Right lobe of liver (tissue), 6 donors: ENCODE results near the gene DHODH. TPM values are rescaled to one million over a fixed set of nuclear protein-coding genes. Genes with fewer than 3 reads are reported as not detected.

Source experiments
- ATAC-seq, 4 donors: fragments of 200-7000 bp; cut with Tn5 transposase; one replicate each; pipeline ENCODE4 v1.9.1; 2020; ENCODE audit warnings: mild to moderate bottlenecking in 4 of 4, moderate library complexity in 4 of 4
- DNase-seq, 3 donors: peaks; one replicate each; pipeline ENCODE4 v3.0.0-alpha.2; 2020
- H3K27ac ChIP-seq, 3 donors: fragments of 200-600 bp; one replicate each; pipeline ENCODE4 v1.8.0; 2022
- H3K27me3 ChIP-seq, 2 donors: fragments of 200-600 bp; one replicate each; pipeline ENCODE4 v1.8.0; 2022
- H3K36me3 ChIP-seq, 4 donors: fragments of 200-600 bp; sonication (generic) in 1 of 4; one replicate each; pipeline versions ENCODE4 v1.5.1 to v1.8.0; 2017 to 2022; ENCODE audit warnings: control low read depth in 1 of 4
- H3K4me1 ChIP-seq, 4 donors: fragments of 200-600 bp; sonication (generic) in 1 of 4; one replicate each; pipeline versions ENCODE4 v1.5.1 to v1.8.0; 2017 to 2022; ENCODE audit warnings: control low read depth in 1 of 4
- H3K4me3 ChIP-seq, 3 donors: fragments of 200-600 bp; one replicate each; pipeline ENCODE4 v1.8.0; 2022
- H3K9me3 ChIP-seq, 4 donors: fragments of 200-600 bp; sonication (generic) in 1 of 4; one replicate each; pipeline versions ENCODE4 v1.5.1 to v1.8.0; 2017 to 2022; ENCODE audit warnings: control low read depth in 1 of 4
- POLR2A ChIP-seq: fragments of 450-650 bp; IDR thresholded peaks from one replicate; pipeline ENCODE4 v1.6.1; 2017; ENCODE audit warnings: antibody characterized with exemption, mild to moderate bottlenecking
- WGBS: methylation state at CpG from one replicate; pipeline ENCODE4 v1.1.6; 2018; ENCODE audit warnings: low coverage, low lambda C conversion rate; ENCODE audit not compliant: insufficient coverage; ENCODE audit errors: missing lambda C conversion rate; 5-methylcytosine and 5-hydroxymethylcytosine counted together
- intact Hi-C, 2 donors: fragments of 100-400 bp; cut with DNase I; formaldehyde crosslinking; loops; one replicate each; pipeline versions ENCODE4 v1.11.2 to v1.14.1; 2022
- total RNA-seq, 6 experiments: library from RNA; depleted of rRNA in 2 of 6; stranded (reverse); fragments of >200 nt in 2 of 6; fragmentation: NEBNext Ultra II Directional in 3 of 6; extraction: Animal tissue kit (Norgen Biotek cat#: 25700) in 3 of 6; gene quantifications; one replicate each; pipeline versions ENCODE4 v1.1.0 to v1.2.4, GENCODE V29; 2016 to 2023
- TF ChIP-seq, protein P1 (sequence below), 4 donors: fragments of 200-600 bp in 3 of 4; fragments of 450-650 bp in 1 of 4; IDR thresholded peaks; one replicate each; pipeline versions ENCODE4 v1.5.1 to v1.8.0; 2016 to 2022; ENCODE audit warnings: antibody characterized with exemption in 4 of 4, mild to moderate bottlenecking in 2 of 4
- donor health status: DM: no; HTN: yes; CAD: no.
- donor health status: DM: no; HTN: no; CAD: no.
- donor health status: DM: no; HTN: no; CAD: no.
- donor health status: DM: no; HTN: yes; CAD: no.
- donor health status: DM: no; HTN: yes; CAD: no.

The DHODH gene
- total RNA-seq, 6 experiments from 2014 or later: 26.7 to 108 (median 74.6) TPM

GRCh38 chr16:72027669-72028378 lies 19.3 kb downstream of the DHODH start:
- ATAC-seq (peak; percentile 36 to 55 (median 46)), DNase-seq (peak in 1 of 3 donors; percentile 66)
- peaks cover 0 to 75% (median 32%) of the 10 kb centered on the region in 4 donors for H3K4me1 ChIP-seq
- H3K9me3 ChIP-seq: no peaks in the 10 kb centered on the region
- H3K4me3 ChIP-seq: no peak overlapping the region
- no peaks in the 10 kb centered on the region for H3K27me3 ChIP-seq
- peaks cover 0 to 24% (median 10%) of the 10 kb centered on the region in 4 donors for H3K36me3 ChIP-seq
- peak overlapping the region; percentile 47 to 83 (median 72) for H3K27ac ChIP-seq
- intact Hi-C loops: no loop called here
- peak; percentile 12 for TF ChIP-seq POLR2A
- TF ChIP-seq, protein P1, sequence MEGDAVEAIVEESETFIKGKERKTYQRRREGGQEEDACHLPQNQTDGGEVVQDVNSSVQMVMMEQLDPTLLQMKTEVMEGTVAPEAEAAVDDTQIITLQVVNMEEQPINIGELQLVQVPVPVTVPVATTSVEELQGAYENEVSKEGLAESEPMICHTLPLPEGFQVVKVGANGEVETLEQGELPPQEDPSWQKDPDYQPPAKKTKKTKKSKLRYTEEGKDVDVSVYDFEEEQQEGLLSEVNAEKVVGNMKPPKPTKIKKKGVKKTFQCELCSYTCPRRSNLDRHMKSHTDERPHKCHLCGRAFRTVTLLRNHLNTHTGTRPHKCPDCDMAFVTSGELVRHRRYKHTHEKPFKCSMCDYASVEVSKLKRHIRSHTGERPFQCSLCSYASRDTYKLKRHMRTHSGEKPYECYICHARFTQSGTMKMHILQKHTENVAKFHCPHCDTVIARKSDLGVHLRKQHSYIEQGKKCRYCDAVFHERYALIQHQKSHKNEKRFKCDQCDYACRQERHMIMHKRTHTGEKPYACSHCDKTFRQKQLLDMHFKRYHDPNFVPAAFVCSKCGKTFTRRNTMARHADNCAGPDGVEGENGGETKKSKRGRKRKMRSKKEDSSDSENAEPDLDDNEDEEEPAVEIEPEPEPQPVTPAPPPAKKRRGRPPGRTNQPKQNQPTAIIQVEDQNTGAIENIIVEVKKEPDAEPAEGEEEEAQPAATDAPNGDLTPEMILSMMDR (IDR thresholded peaks at IDR 0.05): no peak
- 30% methylated on average over 6 of the region's 6 CpGs for WGBS

DNA sequence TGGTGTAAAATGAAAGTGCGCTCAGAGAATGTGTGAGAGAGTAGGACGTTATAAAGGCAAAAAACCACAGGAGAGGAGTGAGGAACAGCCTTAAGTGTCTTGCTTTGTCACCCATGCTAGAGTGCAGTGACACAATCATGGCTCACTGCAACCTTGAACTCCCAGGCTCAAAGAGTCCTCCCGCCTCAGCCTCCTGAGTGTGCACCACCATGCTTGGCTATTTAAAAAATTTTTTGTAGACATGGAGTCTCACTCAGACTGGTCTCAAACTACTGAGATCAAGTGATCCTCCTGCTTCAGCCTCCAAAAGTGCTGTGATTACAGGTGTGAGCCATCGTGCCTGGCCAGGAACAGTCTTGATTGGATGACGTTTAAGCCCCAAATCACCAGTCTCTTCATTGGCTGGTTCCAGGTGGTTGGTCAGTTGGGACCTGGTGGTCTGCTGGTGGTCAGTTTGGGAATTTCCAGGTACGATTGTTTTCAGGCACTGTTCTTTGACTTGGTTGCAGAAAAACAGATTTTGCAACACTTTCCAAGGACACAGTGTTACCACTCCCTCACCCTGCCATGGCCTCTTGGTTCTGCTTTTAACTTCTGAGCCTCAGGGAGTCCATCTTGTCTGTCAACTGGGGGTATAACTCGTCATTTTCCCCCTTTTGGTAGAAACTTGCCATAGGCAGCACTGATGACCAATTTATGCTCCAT lies 21.2 kb downstream of the DHODH start:
- Histone ChIP-seq H3K4me3 (no peak overlapping the region), H3K4me1 (peaks cover 0 to 56% (median 23%) of the 10 kb centered on the region in 4 donors), H3K27ac (peak overlapping the region in 2 of 3 donors; percentile 14 to 41), H3K27me3 (no peaks in the 10 kb centered on the region), H3K9me3 (no peaks in the 10 kb centered on the region), H3K36me3 (peaks cover 0 to 9% (median under 1%) of the 10 kb centered on the region in 4 donors)
- intact Hi-C loops: no loop called here
- DNase-seq (peak in 1 of 3 donors; percentile 27), ATAC-seq (no peak)
- TF ChIP-seq POLR2A: no peak
- TF ChIP-seq, protein P1 (IDR thresholded peaks at IDR 0.05): no peak
- WGBS: 73% methylated on average over 4 of the region's 7 CpGs

GRCh38 chr16:72033437-72033836 lies 24.9 kb downstream of the DHODH start:
- Histone ChIP-seq H3K4me3 (no peak overlapping the region), H3K36me3 (no peaks in the 10 kb centered on the region), H3K27ac (no peak overlapping the region), H3K9me3 (no peaks in the 10 kb centered on the region), H3K27me3 (no peaks in the 10 kb centered on the region), H3K4me1 (peaks cover 0 to 21% (median 7%) of the 10 kb centered on the region in 4 donors)
- TF ChIP-seq, protein P1 (IDR thresholded peaks at IDR 0.05): no peak
- no peak for TF ChIP-seq POLR2A
- 77% methylated on average over 4 of the region's 4 CpGs for WGBS
- DNase-seq (no peak), ATAC-seq (no peak)
- intact Hi-C loops: no loop called here

- ATAC-seq: no peak
- intact Hi-C loops: no loop called here
- no peak for DNase-seq
- no peaks in the 10 kb centered on the region for H3K36me3 ChIP-seq
- H3K27ac ChIP-seq: no peak overlapping the region
- no peaks in the 10 kb centered on the region for H3K27me3 ChIP-seq
- WGBS: 74% methylated on average over 5 of the region's 5 CpGs
- peaks cover 0 to 11% (median 0%) of the 10 kb centered on the region in 4 donors for H3K4me1 ChIP-seq
- no peak for TF ChIP-seq POLR2A
- TF ChIP-seq, protein P1 (IDR thresholded peaks at IDR 0.05): no peak
- H3K4me3 ChIP-seq: no peak overlapping the region
- H3K9me3 ChIP-seq: no peaks in the 10 kb centered on the region
These were observed 27.6 kb downstream of the DHODH start for GRCh38 chr16:72036098-72036497.
